HG02571 (cell line): ENCODE data around the gene SMIM27.

Source experiments
- ATAC-seq: cut with Tn5 transposase; IDR thresholded peaks from one replicate; pipeline ENCODE4 v1.9.1; 2021; ENCODE audit warnings: mild to moderate bottlenecking, moderate library complexity; ENCODE audit not compliant: unreplicated experiment

SMIM27 gene

GRCh38 chr9:32554107-32554506, 2.0 kb downstream of the SMIM27 start:
- ATAC-seq, result no peak

GRCh38 chr9:32554591-32554990, 2.5 kb downstream of the SMIM27 start:
- no peak for ATAC-seq

- ATAC-seq, result no peak
Measured at GRCh38 chr9:32558408-32558934, 6.3 kb downstream of the SMIM27 start.

GRCh38 chr9:32565967-32566366, 13.8 kb downstream of the SMIM27 start:
- no peak for ATAC-seq

- ATAC-seq, result no peak
Measured at GRCh38 chr9:32566770-32567169, 14.6 kb downstream of the SMIM27 start.

GRCh38 chr9:32570262-32570661, 18.1 kb downstream of the SMIM27 start:
- no peak for ATAC-seq

GRCh38 chr9:32571969-32572899, 20.1 kb downstream of the SMIM27 start:
- ATAC-seq, result peak; percentile 91

- peak; percentile 78 for ATAC-seq
Measured at GRCh38 chr9:32572900-32573523, 20.9 kb downstream of the SMIM27 start, which contains the start of gene NDUFB6. TSS of gene NDUFB6 (minus strand) at chr9:32573159. CDS start at chr9:32573060, 99 bp downstream.

GRCh38 chr9:32573821-32574220, 21.7 kb downstream of the SMIM27 start:
- ATAC-seq, result no peak

- ATAC-seq, result no peak
Measured at GRCh38 chr9:32574858-32575257, 22.7 kb downstream of the SMIM27 start.

GRCh38 chr9:32577316-32577715, 25.2 kb downstream of the SMIM27 start:
- ATAC-seq, result peak; percentile 35

- ATAC-seq, result no peak
Measured at GRCh38 chr9:32578976-32579375, 26.8 kb downstream of the SMIM27 start.

- ATAC-seq, result no peak
Measured at GRCh38 chr9:32579706-32580331, 27.7 kb downstream of the SMIM27 start.

GRCh38 chr9:32580631-32581300, 28.6 kb downstream of the SMIM27 start:
- no peak for ATAC-seq

- no peak for ATAC-seq
Measured at GRCh38 chr9:32581512-32582143, 29.5 kb downstream of the SMIM27 start.

- ATAC-seq, result no peak
Measured at GRCh38 chr9:32584784-32585183, 32.7 kb downstream of the SMIM27 start.

- no peak for ATAC-seq
Measured at GRCh38 chr9:32587901-32588300, 35.8 kb downstream of the SMIM27 start.

GRCh38 chr9:32589083-32589723, 37.1 kb downstream of the SMIM27 start:
- no peak for ATAC-seq

- ATAC-seq, result no peak
Measured at GRCh38 chr9:32590476-32590875, 38.3 kb downstream of the SMIM27 start.

- ATAC-seq, result no peak
Measured at GRCh38 chr9:32590898-32591297, 38.8 kb downstream of the SMIM27 start.
